NB4 (cell line): ENCODE results near the gene ABTB2.

ENCODE experiments used
- DNase-seq: peaks from one replicate; pipeline ENCODE4 v3.0.0; 2010; ENCODE audit warnings: low read depth
- H3K4me3 ChIP-seq: one replicate; pipeline ENCODE4 v1.5.1; 2011; ENCODE audit warnings: mild to moderate bottlenecking, low read depth, low read length, moderate library complexity
- CTCF ChIP-seq: IDR thresholded peaks from one replicate; pipeline ENCODE4 v1.5.1; 2012; ENCODE audit warnings: low read depth, low read length
- MAX ChIP-seq: IDR thresholded peaks from 2 replicates; pipeline ENCODE4 v1.6.1; 2011; ENCODE audit warnings: low read depth, low read length
- MYC ChIP-seq: IDR thresholded peaks from 2 replicates; pipeline ENCODE4 v1.6.1; 2011; ENCODE audit warnings: low read depth, low read length
- POLR2A ChIP-seq: IDR thresholded peaks from 2 replicates; pipeline ENCODE4 v1.6.1; 2011; ENCODE audit warnings: mild to moderate bottlenecking; ENCODE audit not compliant: insufficient read length; ENCODE audit errors: extremely low read depth

Gene ABTB2

GRCh38 chr11:34284156-34284555, 73.7 kb downstream of the ABTB2 start:
- TF ChIP-seq CTCF (no peak), MAX (no peak), POLR2A (no peak), MYC (no peak)
- no peak for DNase-seq
- no peak overlapping the region for H3K4me3 ChIP-seq

GRCh38 chr11:34280945-34281872, 76.6 kb downstream of the ABTB2 start:
- DNase-seq = no peak
- TF ChIP-seq MYC = no peak
- TF ChIP-seq MAX = no peak
- no peak for TF ChIP-seq CTCF
- TF ChIP-seq POLR2A = no peak
- no peak overlapping the region for H3K4me3 ChIP-seq

- no peak overlapping the region for H3K4me3 ChIP-seq
- TF ChIP-seq MYC (no peak), MAX (no peak), POLR2A (no peak), CTCF (no peak)
- no peak for DNase-seq
Measured at GRCh38 chr11:34278693-34279297, 79.0 kb downstream of the ABTB2 start.

- DNase-seq = no peak
- no peak for TF ChIP-seq POLR2A
- TF ChIP-seq MYC = no peak
- no peak for TF ChIP-seq MAX
- no peak for TF ChIP-seq CTCF
- no peak overlapping the region for H3K4me3 ChIP-seq
Measured at GRCh38 chr11:34278175-34278574, 79.6 kb downstream of the ABTB2 start.

GRCh38 chr11:34277171-34277570, 80.6 kb downstream of the ABTB2 start:
- no peak for DNase-seq
- no peak overlapping the region for H3K4me3 ChIP-seq
- TF ChIP-seq MAX = no peak
- TF ChIP-seq CTCF = no peak
- TF ChIP-seq POLR2A = no peak
- no peak for TF ChIP-seq MYC
